IMR-90 (cell line): ENCODE results near the gene PITPNM1.

Source experiments
- BHLHE40 ChIP-seq: fragments of 150-350 bp; IDR thresholded peaks from 2 replicates; pipeline ENCODE4 v1.6.1; 2016; ENCODE audit warnings: mild to moderate bottlenecking, low read depth, low read length
- CEBPB ChIP-seq: IDR thresholded peaks from 2 replicates; pipeline ENCODE4 v1.6.1; 2012; ENCODE audit warnings: low read depth, low read length, improper control_type of control experiment
- CTCF ChIP-seq: conservative IDR thresholded peaks from 2 replicates; pipeline ENCODE4 v1.5.1; 2012; ENCODE audit warnings: mild to moderate bottlenecking, low read depth, low read length, improper control_type of control experiment
- ELK1 ChIP-seq: fragments of 150-350 bp; IDR thresholded peaks from 2 replicates; pipeline ENCODE4 v1.6.1; 2016; ENCODE audit warnings: low read depth, mild to moderate bottlenecking, low read length, moderate library complexity, borderline replicate concordance
- MXI1 ChIP-seq: IDR thresholded peaks from 2 replicates; pipeline ENCODE4 v1.6.1; 2012; ENCODE audit warnings: low read depth, mild to moderate bottlenecking, low read length, moderate library complexity, borderline replicate concordance
- POLR2A ChIP-seq: IDR thresholded peaks from 2 replicates; pipeline ENCODE4 v1.6.1; 2012; ENCODE audit warnings: mild to moderate bottlenecking, low read depth, low read length
- RAD21 ChIP-seq: IDR thresholded peaks from 2 replicates; pipeline ENCODE4 v1.6.1; 2012; ENCODE audit warnings: low read length, improper control_type of control experiment
- RCOR1 ChIP-seq: IDR thresholded peaks from 2 replicates; pipeline ENCODE4 v1.6.1; 2012; ENCODE audit warnings: mild to moderate bottlenecking, low read length, improper control_type of control experiment; ENCODE audit not compliant: insufficient replicate concordance
- RFX5 ChIP-seq: IDR thresholded peaks from 2 replicates; pipeline ENCODE4 v1.8.0; 2012; ENCODE audit warnings: low read depth, mild to moderate bottlenecking, low read length, moderate library complexity
- SMC3 ChIP-seq: fragments of 150-350 bp; IDR thresholded peaks from 2 replicates; pipeline ENCODE4 v1.6.1; 2016; ENCODE audit warnings: low read depth, mild to moderate bottlenecking, antibody characterized with exemption, low read length, moderate library complexity

GRCh38 chr11:67500484-67500821 is 4.7 kb downstream of the PITPNM1 start:
- TF ChIP-seq CTCF (no peak), BHLHE40 (no peak), CEBPB (no peak), RCOR1 (no peak), POLR2A (no peak), ELK1 (no peak), MXI1 (no peak), RAD21 (no peak), RFX5 (no peak), SMC3 (no peak)
